DOHH2 (cell line): ENCODE results near the gene SRSF5.

Experiments used
- H3F3A ChIP-seq: fragments of 200-600 bp; sonication (generic), shearing (Covaris generic); 2 replicates; pipeline ENCODE4 v1.6.0; 2016; ENCODE audit warnings: antibody characterized with exemption, mild to moderate bottlenecking; ENCODE audit not compliant: control insufficient read depth, insufficient read depth
- H3K27ac ChIP-seq: fragments of 200-600 bp; sonication (generic); 2 replicates; pipeline ENCODE4 v1.5.1; 2014; ENCODE audit warnings: low read depth, mild to moderate bottlenecking, low read length, moderate library complexity
- H3K27me3 ChIP-seq: fragments of 200-600 bp; sonication (generic); 2 replicates; pipeline ENCODE4 v1.6.1; 2014; ENCODE audit warnings: mild to moderate bottlenecking, low read length, mixed read lengths; ENCODE audit not compliant: control insufficient read depth
- H3K36me3 ChIP-seq: fragments of 200-600 bp; sonication (generic); 2 replicates; pipeline ENCODE4 v1.6.1; 2014; ENCODE audit warnings: mild to moderate bottlenecking, low read length, moderate library complexity, mixed read lengths; ENCODE audit not compliant: control insufficient read depth
- H3K4me1 ChIP-seq: fragments of 200-600 bp; sonication (generic); 2 replicates; pipeline ENCODE4 v1.6.1; 2014; ENCODE audit warnings: mild to moderate bottlenecking, low read length, mixed read lengths; ENCODE audit not compliant: control insufficient read depth
- H3K4me2 ChIP-seq: fragments of 200-600 bp; sonication (generic); 2 replicates; pipeline ENCODE4 v1.6.0; 2014; ENCODE audit warnings: mild to moderate bottlenecking, low read length, moderate library complexity
- H3K4me3 ChIP-seq: fragments of 200-600 bp; sonication (generic); 2 replicates; pipeline ENCODE4 v1.5.1; 2014; ENCODE audit warnings: mild to moderate bottlenecking, low read length, mixed read lengths
- H3K79me2 ChIP-seq: fragments of 200-600 bp; sonication (generic); 2 replicates; pipeline ENCODE4 v1.6.1; 2014; ENCODE audit warnings: mild to moderate bottlenecking, low read length, mixed read lengths; ENCODE audit not compliant: control insufficient read depth
- H3K9me2 ChIP-seq: fragments of 200-600 bp; sonication (generic); replicated peaks from 2 replicates; pipeline ENCODE4 v1.6.1; 2014; ENCODE audit warnings: mild to moderate bottlenecking, low read length, mixed read lengths; ENCODE audit not compliant: control insufficient read depth
- H3K9me3 ChIP-seq: fragments of 200-600 bp; sonication (generic); 2 replicates; pipeline ENCODE4 v1.6.1; 2014; ENCODE audit warnings: antibody characterized with exemption, low read length, mixed read lengths; ENCODE audit not compliant: control insufficient read depth, insufficient read depth
- H4K20me1 ChIP-seq: fragments of 200-600 bp; sonication (generic); 2 replicates; pipeline ENCODE4 v1.6.0; 2014; ENCODE audit warnings: low read depth, mild to moderate bottlenecking, antibody characterized with exemption, low read length, moderate library complexity; ENCODE audit not compliant: control insufficient read depth, insufficient read depth
- EZH2phosphoT487 ChIP-seq: fragments of 200-600 bp; sonication (generic); IDR thresholded peaks from 2 replicates; pipeline ENCODE4 v1.6.1; 2017; ENCODE audit warnings: borderline replicate concordance, mild to moderate bottlenecking, antibody characterized with exemption, low read length, moderate library complexity, mixed read lengths
- TF ChIP-seq, protein P1 (sequence below): fragments of 200-600 bp; sonication (generic); IDR thresholded peaks from one replicate; pipeline ENCODE4 v1.5.1; 2014; ENCODE audit warnings: antibody characterized with exemption, mild to moderate bottlenecking, low read depth, low read length; ENCODE audit not compliant: poor library complexity, severe bottlenecking

SRSF5 gene

DNA sequence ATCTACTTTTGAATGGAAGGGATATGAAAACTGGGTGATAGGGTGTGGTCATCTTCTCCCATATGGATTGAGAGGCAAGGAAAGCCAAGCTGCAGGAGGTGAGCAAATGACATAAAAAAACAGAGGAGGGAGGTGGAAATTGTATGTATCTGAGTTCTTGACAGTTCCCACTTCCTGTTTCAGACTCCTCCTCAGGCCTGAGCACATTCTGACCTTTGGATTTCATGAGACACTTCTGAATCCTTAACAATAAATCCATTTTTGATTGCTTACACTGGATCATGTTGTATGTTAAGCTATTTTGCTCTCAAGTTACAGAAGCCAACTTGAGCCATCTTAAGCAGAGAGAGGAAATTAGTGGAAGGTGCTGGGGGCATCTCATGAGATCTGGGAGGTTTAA, 11.6 kb upstream of the SRSF5 start:
- TF ChIP-seq, protein P1, sequence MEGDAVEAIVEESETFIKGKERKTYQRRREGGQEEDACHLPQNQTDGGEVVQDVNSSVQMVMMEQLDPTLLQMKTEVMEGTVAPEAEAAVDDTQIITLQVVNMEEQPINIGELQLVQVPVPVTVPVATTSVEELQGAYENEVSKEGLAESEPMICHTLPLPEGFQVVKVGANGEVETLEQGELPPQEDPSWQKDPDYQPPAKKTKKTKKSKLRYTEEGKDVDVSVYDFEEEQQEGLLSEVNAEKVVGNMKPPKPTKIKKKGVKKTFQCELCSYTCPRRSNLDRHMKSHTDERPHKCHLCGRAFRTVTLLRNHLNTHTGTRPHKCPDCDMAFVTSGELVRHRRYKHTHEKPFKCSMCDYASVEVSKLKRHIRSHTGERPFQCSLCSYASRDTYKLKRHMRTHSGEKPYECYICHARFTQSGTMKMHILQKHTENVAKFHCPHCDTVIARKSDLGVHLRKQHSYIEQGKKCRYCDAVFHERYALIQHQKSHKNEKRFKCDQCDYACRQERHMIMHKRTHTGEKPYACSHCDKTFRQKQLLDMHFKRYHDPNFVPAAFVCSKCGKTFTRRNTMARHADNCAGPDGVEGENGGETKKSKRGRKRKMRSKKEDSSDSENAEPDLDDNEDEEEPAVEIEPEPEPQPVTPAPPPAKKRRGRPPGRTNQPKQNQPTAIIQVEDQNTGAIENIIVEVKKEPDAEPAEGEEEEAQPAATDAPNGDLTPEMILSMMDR: no peak
- no peak for TF ChIP-seq EZH2phosphoT487
- H3K4me1 ChIP-seq: peaks cover 34% of the 10 kb centered on the region

DNA sequence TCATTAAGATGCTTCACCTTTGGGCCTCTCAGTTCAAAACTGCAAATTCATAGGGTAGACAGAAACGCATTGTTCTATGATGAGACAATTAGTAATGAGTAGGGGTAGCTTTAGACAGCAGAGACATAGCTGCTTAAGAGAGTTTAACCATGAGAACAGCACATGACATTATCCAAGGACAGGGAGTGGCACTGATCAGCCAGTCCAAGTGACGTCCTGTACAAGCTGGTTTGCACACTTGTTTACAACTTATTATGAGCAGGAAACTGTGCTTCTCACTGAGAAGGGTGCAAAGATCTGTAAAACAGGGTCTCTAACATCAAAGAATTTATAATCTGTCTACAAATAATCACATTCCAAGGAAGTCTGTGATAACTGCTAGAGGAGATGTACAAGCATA, 11.2 kb upstream of the SRSF5 start:
- TF ChIP-seq EZH2phosphoT487: no peak
- TF ChIP-seq, protein P1: no peak
- Histone ChIP-seq H3F3A (no peaks in the 10 kb centered on the region), H3K4me2 (peak overlapping the region; percentile 37; the same call in 1 of the 2 replicates), H3K27me3 (no peaks in the 10 kb centered on the region), H4K20me1 (no peaks in the 10 kb centered on the region), H3K36me3 (no peaks in the 10 kb centered on the region), H3K9me3 (no peaks in the 10 kb centered on the region), H3K27ac (0 out of 2 replicates have a peak overlapping the region, but pooled peaks have one; percentile 7), H3K9me2 (no peaks in the 10 kb centered on the region), H3K4me1 (peaks cover 37% of the 10 kb centered on the region), H3K79me2 (no peaks in the 10 kb centered on the region), H3K4me3 (no peak overlapping the region)

More for the DNA sequence above, 11.6 kb upstream of the SRSF5 start:
- peak overlapping the region; percentile 37 for H3K4me2 ChIP-seq
- 0 out of 2 replicates have a peak overlapping the region, but pooled peaks have one; percentile 4 for H3K4me3 ChIP-seq
- no peaks in the 10 kb centered on the region for H3K79me2 ChIP-seq
- 0 out of 2 replicates have a peak overlapping the region, but pooled peaks have one; percentile 7 for H3K27ac ChIP-seq
- H3F3A ChIP-seq: no peaks in the 10 kb centered on the region
- H3K9me2 ChIP-seq: no peaks in the 10 kb centered on the region
- no peaks in the 10 kb centered on the region for H3K9me3 ChIP-seq
- no peaks in the 10 kb centered on the region for H3K27me3 ChIP-seq
- no peaks in the 10 kb centered on the region for H3K36me3 ChIP-seq
- H4K20me1 ChIP-seq: no peaks in the 10 kb centered on the region

DNA sequence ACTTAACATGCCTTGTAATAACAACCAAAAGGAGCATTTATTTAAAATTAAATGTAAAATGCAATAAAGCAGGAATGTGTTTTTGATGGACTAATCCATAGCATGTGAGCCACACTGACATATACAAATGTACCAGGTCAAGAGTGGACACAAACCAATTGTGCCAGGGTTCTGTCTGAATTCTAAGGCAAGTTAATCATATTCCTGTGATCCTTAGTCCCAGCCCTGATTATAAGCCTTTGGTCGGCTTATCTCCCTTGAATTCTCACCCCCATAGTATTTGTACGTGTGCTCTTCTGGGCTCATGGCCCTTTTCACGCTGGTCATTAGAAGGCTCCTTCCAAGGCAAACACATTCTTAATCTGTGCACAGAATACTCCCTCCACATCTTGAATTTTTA, 10.6 kb upstream of the SRSF5 start:
- Histone ChIP-seq H3F3A (no peaks in the 10 kb centered on the region), H3K9me3 (no peaks in the 10 kb centered on the region), H3K4me3 (no peak overlapping the region), H3K27me3 (no peaks in the 10 kb centered on the region), H3K36me3 (no peaks in the 10 kb centered on the region), H3K4me2 (no peak overlapping the region), H4K20me1 (no peaks in the 10 kb centered on the region), H3K79me2 (no peaks in the 10 kb centered on the region), H3K9me2 (no peaks in the 10 kb centered on the region), H3K4me1 (peaks cover 40% of the 10 kb centered on the region), H3K27ac (no peak overlapping the region)
- no peak for TF ChIP-seq EZH2phosphoT487
- TF ChIP-seq, protein P1: no peak
